ENCODE measurements around the gene KCND3. TPM values are rescaled to one million over a fixed set of nuclear protein-coding genes. Genes with fewer than 3 reads are reported as not detected.

KCND3 gene
- polyA plus RNA-seq, 2 donors: 0.57 to 1.6 TPM

- H3K4me3 ChIP-seq (ENCODE audit: low read depth in 1 of 2, low read length in 2 of 2): no peak overlapping the region
- H3K9me3 ChIP-seq (ENCODE audit: control insufficient read depth in 2 of 2, insufficient read depth in 1 of 2, low read depth in 1 of 2, low read length in 1 of 2): no peaks in the 10 kb centered on the region
- H3K36me3 ChIP-seq (ENCODE audit: control insufficient read depth in 2 of 2, insufficient read depth in 2 of 2, low read length in 1 of 2): no peaks in the 10 kb centered on the region
- 68 to 80% methylated on average over 5 of the region's 5 CpGs for WGBS, 2 donors
- no peaks in the 10 kb centered on the region for H3K27me3 ChIP-seq (ENCODE audit: control insufficient read depth in 1 of 2, insufficient read depth in 2 of 2, low read length in 2 of 2)
- no peak overlapping the region for H3K27ac ChIP-seq (ENCODE audit: low read depth in 2 of 2, low read length in 1 of 2)
- peaks cover 3 to 8% of the 10 kb centered on the region in 2 donors for H3K4me1 ChIP-seq (ENCODE audit: control insufficient read depth in 2 of 2, insufficient read depth in 2 of 2, low read length in 1 of 2)
Observed at GRCh38 chr1:111953797-111954196, 35.7 kb downstream of the KCND3 start.

- Histone ChIP-seq H3K4me3 (ENCODE audit: low read depth in 1 of 2, low read length in 2 of 2) (no peak overlapping the region), H3K27ac (ENCODE audit: low read depth in 2 of 2, low read length in 1 of 2) (peak overlapping the region in 1 of 2 donors; percentile 17), H3K36me3 (ENCODE audit: control insufficient read depth in 2 of 2, insufficient read depth in 2 of 2, low read length in 1 of 2) (no peaks in the 10 kb centered on the region), H3K9me3 (ENCODE audit: control insufficient read depth in 2 of 2, insufficient read depth in 1 of 2, low read depth in 1 of 2, low read length in 1 of 2) (no peaks in the 10 kb centered on the region), H3K4me1 (ENCODE audit: control insufficient read depth in 2 of 2, insufficient read depth in 2 of 2, low read length in 1 of 2) (peaks cover 3 to 12% of the 10 kb centered on the region in 2 donors), H3K27me3 (ENCODE audit: control insufficient read depth in 1 of 2, insufficient read depth in 2 of 2, low read length in 2 of 2) (no peaks in the 10 kb centered on the region)
- WGBS, 2 donors: 37 to 48% methylated on average over 4 of the region's 4 CpGs
Observed at GRCh38 chr1:111952125-111952657, 37.3 kb downstream of the KCND3 start.

GRCh38 chr1:111948209-111949171, 41.0 kb downstream of the KCND3 start:
- no peaks in the 10 kb centered on the region for H3K27me3 ChIP-seq (ENCODE audit: control insufficient read depth in 1 of 2, insufficient read depth in 2 of 2, low read length in 2 of 2)
- peak overlapping the region; percentile 75 to 84 for H3K27ac ChIP-seq (ENCODE audit: low read depth in 2 of 2, low read length in 1 of 2)
- peaks cover 5 to 12% of the 10 kb centered on the region in 2 donors for H3K4me1 ChIP-seq (ENCODE audit: control insufficient read depth in 2 of 2, insufficient read depth in 2 of 2, low read length in 1 of 2)
- H3K36me3 ChIP-seq (ENCODE audit: control insufficient read depth in 2 of 2, insufficient read depth in 2 of 2, low read length in 1 of 2): no peaks in the 10 kb centered on the region
- H3K4me3 ChIP-seq (ENCODE audit: low read depth in 1 of 2, low read length in 2 of 2): no peak overlapping the region
- 20 to 26% methylated on average over 6 of the region's 6 CpGs for WGBS, 2 donors
- H3K9me3 ChIP-seq (ENCODE audit: control insufficient read depth in 2 of 2, insufficient read depth in 1 of 2, low read depth in 1 of 2, low read length in 1 of 2): no peaks in the 10 kb centered on the region

- Histone ChIP-seq H3K9me3 (ENCODE audit: control insufficient read depth in 2 of 2, insufficient read depth in 1 of 2, low read depth in 1 of 2, low read length in 1 of 2) (no peaks in the 10 kb centered on the region), H3K4me1 (ENCODE audit: control insufficient read depth in 2 of 2, insufficient read depth in 2 of 2, low read length in 1 of 2) (peaks cover 3 to 4% of the 10 kb centered on the region in 2 donors), H3K27me3 (ENCODE audit: control insufficient read depth in 1 of 2, insufficient read depth in 2 of 2, low read length in 2 of 2) (no peaks in the 10 kb centered on the region), H3K36me3 (ENCODE audit: control insufficient read depth in 2 of 2, insufficient read depth in 2 of 2, low read length in 1 of 2) (no peaks in the 10 kb centered on the region), H3K27ac (ENCODE audit: low read depth in 2 of 2, low read length in 1 of 2) (no peak overlapping the region), H3K4me3 (ENCODE audit: low read depth in 1 of 2, low read length in 2 of 2) (no peak overlapping the region)
- WGBS, 2 donors: 75 to 77% methylated on average over 15 of the region's 15 CpGs
Observed at GRCh38 chr1:111943846-111944749, 45.4 kb downstream of the KCND3 start.

- H3K4me3 ChIP-seq (ENCODE audit: low read depth in 1 of 2, low read length in 2 of 2): no peak overlapping the region
- peaks cover 2 to 4% of the 10 kb centered on the region in 2 donors for H3K4me1 ChIP-seq (ENCODE audit: control insufficient read depth in 2 of 2, insufficient read depth in 2 of 2, low read length in 1 of 2)
- H3K27ac ChIP-seq (ENCODE audit: low read depth in 2 of 2, low read length in 1 of 2): no peak overlapping the region
- 76 to 82% methylated on average over 4 of the region's 4 CpGs for WGBS, 2 donors
- no peaks in the 10 kb centered on the region for H3K9me3 ChIP-seq (ENCODE audit: control insufficient read depth in 2 of 2, insufficient read depth in 1 of 2, low read depth in 1 of 2, low read length in 1 of 2)
- no peaks in the 10 kb centered on the region for H3K36me3 ChIP-seq (ENCODE audit: control insufficient read depth in 2 of 2, insufficient read depth in 2 of 2, low read length in 1 of 2)
- no peaks in the 10 kb centered on the region for H3K27me3 ChIP-seq (ENCODE audit: control insufficient read depth in 1 of 2, insufficient read depth in 2 of 2, low read length in 2 of 2)
Observed at GRCh38 chr1:111943066-111943465, 46.4 kb downstream of the KCND3 start.

GRCh38 chr1:111938536-111938935, 50.9 kb downstream of the KCND3 start:
- 78 to 93% methylated on average over 3 of the region's 3 CpGs for WGBS, 2 donors
- Histone ChIP-seq H3K27me3 (ENCODE audit: control insufficient read depth in 1 of 2, insufficient read depth in 2 of 2, low read length in 2 of 2) (no peaks in the 10 kb centered on the region), H3K9me3 (ENCODE audit: control insufficient read depth in 2 of 2, insufficient read depth in 1 of 2, low read depth in 1 of 2, low read length in 1 of 2) (no peaks in the 10 kb centered on the region)

GRCh38 chr1:111938123-111938522, 51.3 kb downstream of the KCND3 start:
- Histone ChIP-seq H3K27ac (ENCODE audit: low read depth in 2 of 2, low read length in 1 of 2) (no peak overlapping the region), H3K4me1 (ENCODE audit: control insufficient read depth in 2 of 2, insufficient read depth in 2 of 2, low read length in 1 of 2) (no peaks in the 10 kb centered on the region), H3K27me3 (ENCODE audit: control insufficient read depth in 1 of 2, insufficient read depth in 2 of 2, low read length in 2 of 2) (no peaks in the 10 kb centered on the region), H3K9me3 (ENCODE audit: control insufficient read depth in 2 of 2, insufficient read depth in 1 of 2, low read depth in 1 of 2, low read length in 1 of 2) (no peaks in the 10 kb centered on the region), H3K4me3 (ENCODE audit: low read depth in 1 of 2, low read length in 2 of 2) (no peak overlapping the region), H3K36me3 (ENCODE audit: control insufficient read depth in 2 of 2, insufficient read depth in 2 of 2, low read length in 1 of 2) (no peaks in the 10 kb centered on the region)
- 0 to 48% methylated on average over 1 of the region's 1 CpG for WGBS, 2 donors

More at GRCh38 chr1:111938536-111938935, 50.9 kb downstream of the KCND3 start:
- H3K36me3 ChIP-seq (ENCODE audit: control insufficient read depth in 2 of 2, insufficient read depth in 2 of 2, low read length in 1 of 2): no peaks in the 10 kb centered on the region
- H3K4me3 ChIP-seq (ENCODE audit: low read depth in 1 of 2, low read length in 2 of 2): no peak overlapping the region
- no peaks in the 10 kb centered on the region for H3K4me1 ChIP-seq (ENCODE audit: control insufficient read depth in 2 of 2, insufficient read depth in 2 of 2, low read length in 1 of 2)
- no peak overlapping the region for H3K27ac ChIP-seq (ENCODE audit: low read depth in 2 of 2, low read length in 1 of 2)

- no peak overlapping the region for H3K27ac ChIP-seq (ENCODE audit: low read depth in 2 of 2, low read length in 1 of 2)
- no peaks in the 10 kb centered on the region for H3K36me3 ChIP-seq (ENCODE audit: control insufficient read depth in 2 of 2, insufficient read depth in 2 of 2, low read length in 1 of 2)
- 57 to 67% methylated on average over 6 of the region's 6 CpGs for whole genome bisulfite sequencing, 2 donors
- H3K4me1 ChIP-seq (ENCODE audit: control insufficient read depth in 2 of 2, insufficient read depth in 2 of 2, low read length in 1 of 2): no peaks in the 10 kb centered on the region
- H3K4me3 ChIP-seq (ENCODE audit: low read depth in 1 of 2, low read length in 2 of 2): no peak overlapping the region
- no peaks in the 10 kb centered on the region for H3K27me3 ChIP-seq (ENCODE audit: control insufficient read depth in 1 of 2, insufficient read depth in 2 of 2, low read length in 2 of 2)
- H3K9me3 ChIP-seq (ENCODE audit: control insufficient read depth in 2 of 2, insufficient read depth in 1 of 2, low read depth in 1 of 2, low read length in 1 of 2): no peaks in the 10 kb centered on the region
Observed at GRCh38 chr1:111937147-111937725, 52.2 kb downstream of the KCND3 start.

Measured in esophagus (tissue), 2 donors.